Measurements from ENCODE around the gene PTPRM. TPM values are rescaled to one million over a fixed set of nuclear protein-coding genes. Genes with fewer than 3 reads are reported as not detected.

The PTPRM gene
- total RNA-seq, 1 experiment from 2014 or later: 6.2 TPM

DNA sequence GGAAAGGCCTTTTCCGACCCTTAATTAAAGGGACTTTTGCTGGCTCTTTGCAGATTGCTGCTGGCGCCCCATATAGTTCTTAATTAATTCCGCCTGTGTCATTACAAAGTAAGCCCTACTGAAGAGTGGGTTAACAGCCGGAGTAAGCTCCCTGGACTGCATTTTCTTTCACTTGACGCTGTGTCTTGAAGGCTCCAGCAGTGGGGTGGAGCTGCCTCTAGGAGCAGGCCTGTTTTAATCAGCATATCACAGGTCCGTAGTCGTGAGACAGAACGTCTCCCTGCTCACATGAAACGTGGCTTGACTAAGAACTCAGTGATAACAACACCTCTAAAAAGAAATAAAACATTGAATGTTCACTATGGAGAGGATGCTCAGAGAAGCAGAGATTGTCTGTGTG is 712.2 kb downstream of the PTPRM start:
- Mint-ChIP-seq H3K27me3 (ENCODE audit: low read depth) (no peaks in the 10 kb centered on the region), H3K4me3 (no peak overlapping the region)

More for the DNA sequence above, 712.2 kb downstream of the PTPRM start:
- no peak overlapping the region for H2BK15ac ChIP-seq (ENCODE audit: low read depth, low read length)
- H2BK5ac ChIP-seq (ENCODE audit: insufficient read length, low read length): no peak overlapping the region
- no peaks in the 10 kb centered on the region for H3K79me1 ChIP-seq (ENCODE audit: insufficient read depth, low read depth, low read length, poor library complexity, severe bottlenecking)
- Mint-ChIP-seq H3K27ac (no peak overlapping the region; a peak in 1 of 7 replicates), H3K9me3 (no peaks in the 10 kb centered on the region), H3K36me3 (ENCODE audit: insufficient read depth in 1 of 3, low read depth in 3 of 3) (no peaks in the 10 kb centered on the region), H3K4me1 (peaks cover 3 to 6% of the 10 kb centered on the region in 2 experiments; a peak in 2 of 4 replicates)
- no peaks in the 10 kb centered on the region for H3K79me2 ChIP-seq (ENCODE audit: insufficient read depth, low read length)
- H4K5ac ChIP-seq (ENCODE audit: insufficient read length, low read depth, low read length): no peak overlapping the region
- H2BK12ac ChIP-seq (ENCODE audit: insufficient read length, low read depth, low read length): no peak overlapping the region
- peaks cover 2% of the 10 kb centered on the region; the same call in 1 of the 2 replicates for H3K4me1 ChIP-seq (ENCODE audit: insufficient read depth, low read length)
- H3K18ac ChIP-seq (ENCODE audit: insufficient read length, low read depth, low read length): no peak overlapping the region
- no peak overlapping the region for H2BK120ac ChIP-seq (ENCODE audit: low read depth, low read length, poor library complexity, severe bottlenecking)
- no peak overlapping the region for H3K14ac ChIP-seq (ENCODE audit: insufficient read depth, low read length)
- no peaks in the 10 kb centered on the region for H4K20me1 ChIP-seq (ENCODE audit: control insufficient read depth, insufficient read depth, insufficient read length)
- no peak overlapping the region for H4K8ac ChIP-seq (replicated peaks; ENCODE audit: insufficient read length, low read depth, low read length)
- H3K27me3 ChIP-seq (ENCODE audit: insufficient read depth, low read length): no peaks in the 10 kb centered on the region
- no peaks in the 10 kb centered on the region for H3K23me2 ChIP-seq (ENCODE audit: insufficient read length, low read depth, low read length, poor library complexity, severe bottlenecking)
- TF ChIP-seq, protein P1, sequence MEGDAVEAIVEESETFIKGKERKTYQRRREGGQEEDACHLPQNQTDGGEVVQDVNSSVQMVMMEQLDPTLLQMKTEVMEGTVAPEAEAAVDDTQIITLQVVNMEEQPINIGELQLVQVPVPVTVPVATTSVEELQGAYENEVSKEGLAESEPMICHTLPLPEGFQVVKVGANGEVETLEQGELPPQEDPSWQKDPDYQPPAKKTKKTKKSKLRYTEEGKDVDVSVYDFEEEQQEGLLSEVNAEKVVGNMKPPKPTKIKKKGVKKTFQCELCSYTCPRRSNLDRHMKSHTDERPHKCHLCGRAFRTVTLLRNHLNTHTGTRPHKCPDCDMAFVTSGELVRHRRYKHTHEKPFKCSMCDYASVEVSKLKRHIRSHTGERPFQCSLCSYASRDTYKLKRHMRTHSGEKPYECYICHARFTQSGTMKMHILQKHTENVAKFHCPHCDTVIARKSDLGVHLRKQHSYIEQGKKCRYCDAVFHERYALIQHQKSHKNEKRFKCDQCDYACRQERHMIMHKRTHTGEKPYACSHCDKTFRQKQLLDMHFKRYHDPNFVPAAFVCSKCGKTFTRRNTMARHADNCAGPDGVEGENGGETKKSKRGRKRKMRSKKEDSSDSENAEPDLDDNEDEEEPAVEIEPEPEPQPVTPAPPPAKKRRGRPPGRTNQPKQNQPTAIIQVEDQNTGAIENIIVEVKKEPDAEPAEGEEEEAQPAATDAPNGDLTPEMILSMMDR (conservative IDR thresholded peaks at IDR 0.05): no peak
- H3K4ac ChIP-seq (ENCODE audit: low read depth, low read length): no peak overlapping the region
- no peak overlapping the region for H2AK5ac ChIP-seq (ENCODE audit: insufficient read length, low read length)
- H3K9ac ChIP-seq (ENCODE audit: extremely low read depth, insufficient read length, low read length): no peak overlapping the region
- H3K9me3 ChIP-seq (ENCODE audit: control insufficient read depth, low read depth, low read length): no peaks in the 10 kb centered on the region
- WGBS (ENCODE audit: extremely low coverage, insufficient read length, low lambda C conversion rate): no CpG with 5 or more reads among the region's 9 CpGs
- H3T11ph ChIP-seq (ENCODE audit: low read length): no peak overlapping the region
- H3K4me2 ChIP-seq (ENCODE audit: insufficient read depth, insufficient read length, low read length): no peak overlapping the region
- H2AFZ ChIP-seq (ENCODE audit: low read length): no peak overlapping the region
- H2BK20ac ChIP-seq (ENCODE audit: low read depth, low read length, poor library complexity, severe bottlenecking): no peak overlapping the region
- H3K23ac ChIP-seq (ENCODE audit: insufficient read length, low read depth, low read length): no peak overlapping the region
- no peak overlapping the region for H4K91ac ChIP-seq (ENCODE audit: insufficient read length, low read depth, low read length)
- no peak overlapping the region for H3K56ac ChIP-seq (ENCODE audit: insufficient read length, low read depth, low read length)
- DNase-seq: no peak
- no peak overlapping the region for H3K27ac ChIP-seq (ENCODE audit: insufficient read length, low read depth, low read length)
